ENCODE results near the gene CNTN4. TPM values are rescaled to one million over a fixed set of nuclear protein-coding genes. Genes with fewer than 3 reads are reported as not detected.

The CNTN4 gene
- total RNA-seq, 1 donor from 2014 or later = 5.2 TPM

GRCh38 chr3:2655229-2655701 lies 556.6 kb downstream of the CNTN4 start:
- H3K4me3 ChIP-seq = no peak overlapping the region
- H3F3A ChIP-seq (ENCODE audit: low read depth) = no peaks in the 10 kb centered on the region
- Mint-ChIP-seq H3K4me3 (no peak overlapping the region), H3K27me3 (ENCODE audit: insufficient read depth, low read depth) (no peaks in the 10 kb centered on the region), H3K4me1 (peaks cover 11% of the 10 kb centered on the region), H3K36me3 (no peaks in the 10 kb centered on the region), H3K27ac (no peak overlapping the region), H3K9me3 (no peaks in the 10 kb centered on the region)
- no peaks in the 10 kb centered on the region for H3K79me2 ChIP-seq (ENCODE audit: low read depth)
- no peak for DNase-seq (ENCODE audit: low spot score)
- H3K27me3 ChIP-seq = no peaks in the 10 kb centered on the region
- no peaks in the 10 kb centered on the region for H3K9me3 ChIP-seq (ENCODE audit: low read depth)
- TF ChIP-seq EZH2phosphoT487 (IDR thresholded peaks at IDR 0.05) = no peak
- TF ChIP-seq CTCF (IDR thresholded peaks at IDR 0.05) = no peak
- TF ChIP-seq EZH2 (IDR thresholded peaks at IDR 0.05) = no peak
- H3K9ac ChIP-seq = no peak overlapping the region
- no peaks in the 10 kb centered on the region for H3K36me3 ChIP-seq
- no peak overlapping the region for H3K4me2 ChIP-seq
- peaks cover 4% of the 10 kb centered on the region for H3K4me1 ChIP-seq
- H4K20me1 ChIP-seq (ENCODE audit: low read depth) = no peaks in the 10 kb centered on the region
- H2AFZ ChIP-seq (replicated peaks) = no peak overlapping the region
- no peak overlapping the region for H3K27ac ChIP-seq

DNA sequence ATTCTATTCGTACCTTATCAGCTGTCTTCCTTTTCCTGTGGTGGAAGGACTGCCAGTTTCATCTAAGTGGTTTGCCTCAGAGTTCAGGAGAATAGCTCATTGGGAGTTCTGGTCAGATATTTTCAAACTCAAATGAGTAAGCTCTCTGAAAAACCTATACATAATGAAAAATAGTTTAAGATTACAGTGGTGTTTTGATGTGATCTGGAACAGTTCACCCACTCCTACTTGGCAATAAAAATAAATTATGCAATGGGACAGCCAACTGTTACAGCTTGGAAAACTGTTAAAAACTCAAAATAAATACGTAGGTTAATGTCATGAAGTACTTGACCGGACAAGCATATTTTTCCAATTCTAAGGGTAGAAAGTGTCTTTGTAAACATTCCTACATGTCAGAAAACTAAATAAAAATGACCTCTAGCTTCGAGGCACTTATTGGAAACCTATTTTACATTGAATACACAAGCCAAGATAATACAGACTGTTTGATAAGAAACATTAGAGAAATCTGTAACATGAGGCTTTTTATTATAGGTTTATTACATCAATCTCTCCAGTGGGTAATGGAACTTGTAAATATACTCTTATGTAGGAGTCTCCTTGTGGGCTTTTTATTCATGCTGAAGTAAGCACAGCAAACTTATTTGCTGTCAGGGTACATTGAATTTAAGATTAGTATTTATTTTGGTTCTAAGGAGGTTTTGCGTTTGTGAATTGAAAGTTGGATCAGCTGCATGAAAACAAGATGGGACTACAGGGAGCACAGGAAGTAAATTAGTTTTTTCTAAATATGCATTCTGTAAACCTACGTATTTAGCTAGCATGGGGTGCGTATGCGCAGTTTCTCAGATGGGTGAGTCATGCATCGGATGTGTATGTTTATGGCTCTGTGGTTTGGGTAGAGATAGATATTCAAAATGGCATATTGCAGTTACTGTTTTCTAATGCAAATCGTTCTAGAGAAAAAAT lies 558.4 kb downstream of the CNTN4 start:
- DNase-seq (ENCODE audit: low spot score) = no peak
- Mint-ChIP-seq H3K36me3 (no peaks in the 10 kb centered on the region), H3K27ac (no peak overlapping the region), H3K4me3 (no peak overlapping the region), H3K4me1 (peaks cover 12% of the 10 kb centered on the region), H3K27me3 (ENCODE audit: insufficient read depth, low read depth) (no peaks in the 10 kb centered on the region), H3K9me3 (no peaks in the 10 kb centered on the region)
- H2AFZ ChIP-seq (replicated peaks) = no peak overlapping the region
- H3K27me3 ChIP-seq = no peaks in the 10 kb centered on the region
- H3K27ac ChIP-seq = no peak overlapping the region
- H3K4me1 ChIP-seq = peaks cover 4% of the 10 kb centered on the region
- H3K9me3 ChIP-seq (ENCODE audit: low read depth) = no peaks in the 10 kb centered on the region
- no peaks in the 10 kb centered on the region for H3K36me3 ChIP-seq
- H3K9ac ChIP-seq = no peak overlapping the region
- H3K4me2 ChIP-seq = no peak overlapping the region
- no peaks in the 10 kb centered on the region for H4K20me1 ChIP-seq (ENCODE audit: low read depth)
- no peaks in the 10 kb centered on the region for H3F3A ChIP-seq (ENCODE audit: low read depth)
- no peak overlapping the region for H3K4me3 ChIP-seq
- no peaks in the 10 kb centered on the region for H3K79me2 ChIP-seq (ENCODE audit: low read depth)
- no peak for TF ChIP-seq EZH2phosphoT487 (IDR thresholded peaks at IDR 0.05)
- no peak for TF ChIP-seq EZH2 (IDR thresholded peaks at IDR 0.05)
- TF ChIP-seq CTCF (IDR thresholded peaks at IDR 0.05) = no peak

GRCh38 chr3:2657971-2658370 lies 559.3 kb downstream of the CNTN4 start:
- Histone ChIP-seq H2AFZ (replicated peaks) (no peak overlapping the region), H3K4me3 (no peak overlapping the region), H3K27me3 (no peaks in the 10 kb centered on the region), H3K27ac (no peak overlapping the region), H3F3A (ENCODE audit: low read depth) (no peaks in the 10 kb centered on the region), H3K9ac (no peak overlapping the region), H3K36me3 (no peaks in the 10 kb centered on the region), H3K4me1 (peaks cover 4% of the 10 kb centered on the region), H3K9me3 (ENCODE audit: low read depth) (no peaks in the 10 kb centered on the region), H4K20me1 (ENCODE audit: low read depth) (no peaks in the 10 kb centered on the region), H3K79me2 (ENCODE audit: low read depth) (no peaks in the 10 kb centered on the region), H3K4me2 (no peak overlapping the region)
- Mint-ChIP-seq H3K9me3 (no peaks in the 10 kb centered on the region), H3K27ac (no peak overlapping the region), H3K4me1 (peaks cover 6% of the 10 kb centered on the region), H3K4me3 (no peak overlapping the region), H3K27me3 (ENCODE audit: insufficient read depth, low read depth) (no peaks in the 10 kb centered on the region), H3K36me3 (no peaks in the 10 kb centered on the region)
- DNase-seq (ENCODE audit: low spot score) = no peak
- no peak for TF ChIP-seq EZH2 (IDR thresholded peaks at IDR 0.05)
- no peak for TF ChIP-seq CTCF (IDR thresholded peaks at IDR 0.05)
- no peak for TF ChIP-seq EZH2phosphoT487 (IDR thresholded peaks at IDR 0.05)
